Activated CD4-positive, alpha-beta memory T cell treated with anti-CD3 and anti-CD28 coated beads for 36 hours (primary cell): ENCODE results near the gene SND1. TPM values are rescaled to one million over a fixed set of nuclear protein-coding genes. Genes with fewer than 3 reads are reported as not detected.

ENCODE experiments used
- CTCF ChIA-PET: fragments of 350-600 bp; sonication (Branson Sonifier 250); formaldehyde crosslinking; loops from one replicate; lab custom pipeline; 2021; ENCODE audit warnings: antibody characterized with exemption, inconsistent platforms; lab: Charles Lee
- POLR2A ChIA-PET: fragments of 350-600 bp; sonication (Branson Sonifier 250); formaldehyde crosslinking; loops from one replicate; lab custom pipeline; 2021; ENCODE audit warnings: antibody characterized with exemption; lab: Charles Lee
- DNase-seq: peaks from one replicate; pipeline ENCODE4 v3.0.0-alpha.2; 2020
- H3K27ac Mint-ChIP-seq: one replicate; pipeline ENCODE4 v1.8.0; 2021; ENCODE audit warnings: mixed read lengths
- H3K27me3 Mint-ChIP-seq: one replicate; pipeline ENCODE4 v1.8.0; 2021; ENCODE audit warnings: mixed read lengths
- H3K36me3 Mint-ChIP-seq: one replicate; pipeline ENCODE4 v1.8.0; 2021; ENCODE audit warnings: mixed read lengths
- H3K4me1 Mint-ChIP-seq: one replicate; pipeline ENCODE4 v1.8.0; 2021; ENCODE audit warnings: low read depth, mixed read lengths
- H3K4me3 Mint-ChIP-seq: one replicate; pipeline ENCODE4 v1.8.0; 2021; ENCODE audit warnings: mild to moderate bottlenecking, mixed read lengths
- H3K9me3 Mint-ChIP-seq: one replicate; pipeline ENCODE4 v1.8.0; 2021; ENCODE audit warnings: mixed read lengths
- intact Hi-C: fragments of 100-400 bp; cut with micrococcal nuclease; formaldehyde crosslinking; loops from one replicate; pipeline ENCODE4 v1.15.1; 2023
- total RNA-seq, 2 experiments: library from RNA; stranded (reverse); gene quantifications; one replicate each; pipeline ENCODE4 v1.2.3, GENCODE V29; 2021

Gene SND1
- total RNA-seq, 2 experiments from 2014 or later, result 208 to 235 TPM

- POLR2A ChIA-PET, result no interaction called here
- H3K27ac Mint-ChIP-seq, result no peak overlapping the region
These were observed 202.4 kb downstream of the SND1 start for GRCh38 chr7:127854383-127854782.

GRCh38 chr7:127857464-127857841 lies 205.5 kb downstream of the SND1 start:
- ChIA-PET CTCF (no interaction called here), POLR2A (no interaction called here)
- intact Hi-C loops, result loop anchor here (1.0 to 10.0 kb wide), 4 partner anchors 37 to 463 kb away; partner anchors contain the start of genes LRRC4 and ZNF800
- peaks cover 16% of the 10 kb centered on the region for H3K36me3 Mint-ChIP-seq
- H3K27ac Mint-ChIP-seq, result peak overlapping the region; percentile 18
- H3K9me3 Mint-ChIP-seq, result no peaks in the 10 kb centered on the region
- no peak for DNase-seq
- H3K4me1 Mint-ChIP-seq, result peaks cover 67% of the 10 kb centered on the region
- no peak overlapping the region for H3K4me3 Mint-ChIP-seq
- H3K27me3 Mint-ChIP-seq, result no peaks in the 10 kb centered on the region

More at GRCh38 chr7:127854383-127854782, 202.4 kb downstream of the SND1 start:
- intact Hi-C loops, result loop anchor here (5.0 to 10.0 kb wide), 3 partner anchors 147 to 460 kb away; partner anchors contain the start of genes SND1 and ZNF800
- no peaks in the 10 kb centered on the region for H3K9me3 Mint-ChIP-seq
- no peaks in the 10 kb centered on the region for H3K27me3 Mint-ChIP-seq
- no peak for DNase-seq
- H3K4me3 Mint-ChIP-seq, result no peak overlapping the region
- peaks cover 24% of the 10 kb centered on the region for H3K36me3 Mint-ChIP-seq
- peaks cover 75% of the 10 kb centered on the region for H3K4me1 Mint-ChIP-seq
- CTCF ChIA-PET, result no interaction called here

- Mint-ChIP-seq H3K27ac (peak overlapping the region; percentile 23), H3K4me1 (peaks cover 60% of the 10 kb centered on the region), H3K9me3 (no peaks in the 10 kb centered on the region), H3K36me3 (peaks cover 16% of the 10 kb centered on the region), H3K4me3 (no peak overlapping the region), H3K27me3 (no peaks in the 10 kb centered on the region)
- intact Hi-C loops, result loop anchor here (5.0 to 10.0 kb wide), 2 partner anchors 174 to 464 kb away; partner anchors contain the start of genes LRRC4 and ZNF800
- POLR2A ChIA-PET, result no interaction called here
- CTCF ChIA-PET, result no interaction called here
- DNase-seq, result no peak
These were observed 206.3 kb downstream of the SND1 start for GRCh38 chr7:127858091-127858914.

DNA sequence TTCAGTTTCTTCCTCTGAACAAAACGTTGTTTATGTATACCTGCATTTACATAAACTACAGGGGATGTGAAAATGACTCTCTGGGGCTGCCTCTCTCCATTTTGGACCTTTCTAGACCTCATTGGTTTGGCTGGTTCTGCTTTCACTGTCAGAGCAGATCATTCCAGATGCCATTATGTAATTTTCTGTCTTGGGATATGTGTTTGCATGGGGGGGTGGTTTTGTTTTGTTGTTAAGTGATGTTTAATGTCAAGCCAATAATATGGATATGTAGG lies 206.9 kb downstream of the SND1 start:
- no peak for DNase-seq
- H3K4me1 Mint-ChIP-seq, result peaks cover 55% of the 10 kb centered on the region
- intact Hi-C loops, result loop anchor here (5.0 to 10.0 kb wide), 2 partner anchors 173 to 464 kb away; partner anchors contain the start of genes LRRC4 and ZNF800
- H3K27me3 Mint-ChIP-seq, result no peaks in the 10 kb centered on the region
- POLR2A ChIA-PET, result no interaction called here
- CTCF ChIA-PET, result no interaction called here
- no peak overlapping the region for H3K27ac Mint-ChIP-seq
- no peaks in the 10 kb centered on the region for H3K9me3 Mint-ChIP-seq
- peaks cover 16% of the 10 kb centered on the region for H3K36me3 Mint-ChIP-seq
- no peak overlapping the region for H3K4me3 Mint-ChIP-seq

DNA sequence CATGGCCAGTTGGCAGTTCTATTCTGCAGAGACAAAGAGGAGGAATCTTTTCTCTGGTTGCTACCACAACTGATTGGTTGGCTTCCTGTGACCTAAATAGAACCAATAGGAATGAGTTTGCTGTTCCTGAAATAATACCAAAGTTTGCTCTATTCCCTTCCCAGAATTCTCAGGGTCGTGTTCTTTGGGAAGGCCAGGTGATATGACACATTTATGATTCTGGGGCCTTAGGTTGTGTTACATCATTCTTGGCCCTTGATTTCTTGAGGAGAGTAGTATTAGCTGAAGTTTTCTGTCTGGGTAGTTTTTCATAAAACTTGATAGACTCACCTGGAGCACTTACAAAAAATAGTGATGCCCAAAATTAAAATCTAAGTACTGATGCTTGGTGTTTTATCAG lies 207.3 kb downstream of the SND1 start:
- CTCF ChIA-PET, result interaction anchor here (0.6 kb wide), 1 partner anchor 150 kb away, joined by 4 read pairs; no protein-coding TSS in a partner anchor

DNA sequence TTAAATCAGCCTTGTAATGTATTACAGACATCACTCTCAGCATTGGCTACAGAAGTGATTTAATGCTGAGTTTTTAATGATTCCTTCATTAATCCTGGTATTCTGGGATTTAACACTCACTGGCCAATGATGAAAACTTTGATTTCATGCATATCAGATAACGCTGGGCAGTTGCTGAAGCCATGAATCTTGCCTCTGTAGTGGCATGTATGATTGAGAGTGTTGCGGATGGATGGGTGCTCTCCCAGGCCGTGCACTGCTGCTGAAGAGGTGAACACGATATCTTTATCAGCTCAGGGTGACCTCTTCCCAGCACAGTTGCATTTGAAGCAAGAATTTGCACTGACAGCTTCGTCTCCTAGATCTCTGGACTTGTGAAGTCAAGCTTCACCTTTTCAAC lies 210.5 kb downstream of the SND1 start:
- intact Hi-C loops, result no loop called here
- Mint-ChIP-seq H3K27me3 (no peaks in the 10 kb centered on the region), H3K4me3 (no peak overlapping the region), H3K9me3 (no peaks in the 10 kb centered on the region), H3K36me3 (peaks cover 22% of the 10 kb centered on the region), H3K4me1 (peaks cover 45% of the 10 kb centered on the region), H3K27ac (no peak overlapping the region)
- no peak for DNase-seq
- ChIA-PET POLR2A (no interaction called here), CTCF (no interaction called here)

More for the DNA sequence above, 207.3 kb downstream of the SND1 start:
- no peaks in the 10 kb centered on the region for H3K27me3 Mint-ChIP-seq
- peaks cover 56% of the 10 kb centered on the region for H3K4me1 Mint-ChIP-seq
- intact Hi-C loops, result loop anchor here (5.0 to 10.0 kb wide), 2 partner anchors 173 to 465 kb away; partner anchors contain the start of genes LRRC4 and ZNF800
- no peaks in the 10 kb centered on the region for H3K9me3 Mint-ChIP-seq
- H3K27ac Mint-ChIP-seq, result no peak overlapping the region
- peaks cover 19% of the 10 kb centered on the region for H3K36me3 Mint-ChIP-seq
- POLR2A ChIA-PET, result no interaction called here
- no peak overlapping the region for H3K4me3 Mint-ChIP-seq
- DNase-seq, result no peak

- no peak overlapping the region for H3K4me3 Mint-ChIP-seq
- intact Hi-C loops, result no loop called here
These were observed 211.1 kb downstream of the SND1 start for GRCh38 chr7:127863082-127863481.

GRCh38 chr7:127865466-127865865 lies 213.5 kb downstream of the SND1 start:
- CTCF ChIA-PET, result no interaction called here
- peaks cover 22% of the 10 kb centered on the region for H3K4me1 Mint-ChIP-seq
- no peak for DNase-seq
- POLR2A ChIA-PET, result no interaction called here
- H3K36me3 Mint-ChIP-seq, result peaks cover 23% of the 10 kb centered on the region
- H3K27me3 Mint-ChIP-seq, result no peaks in the 10 kb centered on the region
- H3K4me3 Mint-ChIP-seq, result no peak overlapping the region
- no peaks in the 10 kb centered on the region for H3K9me3 Mint-ChIP-seq
- intact Hi-C loops, result no loop called here
- H3K27ac Mint-ChIP-seq, result no peak overlapping the region

More at GRCh38 chr7:127863082-127863481, 211.1 kb downstream of the SND1 start:
- Mint-ChIP-seq H3K9me3 (no peaks in the 10 kb centered on the region), H3K27ac (no peak overlapping the region), H3K4me1 (peaks cover 39% of the 10 kb centered on the region), H3K36me3 (peaks cover 20% of the 10 kb centered on the region), H3K27me3 (no peaks in the 10 kb centered on the region)
- ChIA-PET POLR2A (no interaction called here), CTCF (no interaction called here)
- no peak for DNase-seq

GRCh38 chr7:127870231-127870907 lies 218.4 kb downstream of the SND1 start:
- ChIA-PET CTCF (no interaction called here), POLR2A (no interaction called here)
- Mint-ChIP-seq H3K4me1 (peaks cover 27% of the 10 kb centered on the region), H3K9me3 (no peaks in the 10 kb centered on the region), H3K4me3 (no peak overlapping the region), H3K27me3 (no peaks in the 10 kb centered on the region), H3K36me3 (peaks cover 20% of the 10 kb centered on the region), H3K27ac (no peak overlapping the region)
- DNase-seq, result no peak
- intact Hi-C loops, result no loop called here

GRCh38 chr7:127871226-127871625 lies 219.2 kb downstream of the SND1 start:
- Mint-ChIP-seq H3K4me1 (peaks cover 26% of the 10 kb centered on the region), H3K27me3 (no peaks in the 10 kb centered on the region), H3K27ac (no peak overlapping the region), H3K9me3 (no peaks in the 10 kb centered on the region), H3K4me3 (no peak overlapping the region), H3K36me3 (peaks cover 18% of the 10 kb centered on the region)
- no peak for DNase-seq
- ChIA-PET POLR2A (no interaction called here), CTCF (no interaction called here)
- intact Hi-C loops, result no loop called here

DNA sequence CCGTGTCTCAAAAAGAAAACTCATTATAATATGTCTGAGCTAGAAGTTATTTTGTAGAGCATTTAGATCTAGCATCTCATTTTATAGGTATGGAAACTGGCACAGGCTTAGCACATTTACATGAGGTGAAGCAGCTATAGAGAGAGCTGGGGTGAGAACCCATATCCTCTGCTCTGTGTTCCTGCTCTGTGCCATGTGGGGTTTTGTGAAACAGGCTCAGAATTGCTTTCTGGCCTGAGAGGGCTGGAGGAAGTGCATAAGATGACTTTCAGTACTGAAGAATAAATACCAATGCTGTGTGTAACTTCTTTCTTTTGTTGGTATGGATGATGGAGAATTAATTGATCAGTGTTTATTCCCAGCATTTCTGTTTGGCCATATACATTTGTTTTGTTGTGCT lies 220.1 kb downstream of the SND1 start:
- no peaks in the 10 kb centered on the region for H3K9me3 Mint-ChIP-seq

GRCh38 chr7:127873151-127873550 lies 221.2 kb downstream of the SND1 start:
- intact Hi-C loops, result no loop called here
- Mint-ChIP-seq H3K36me3 (peaks cover 16% of the 10 kb centered on the region), H3K4me1 (peaks cover 26% of the 10 kb centered on the region), H3K9me3 (no peaks in the 10 kb centered on the region), H3K4me3 (no peak overlapping the region), H3K27me3 (no peaks in the 10 kb centered on the region), H3K27ac (no peak overlapping the region)
- DNase-seq, result no peak
- ChIA-PET CTCF (interaction anchor here (1.2 kb wide), 2 partner anchors 13 to 165 kb away, joined by 3 to 4 read pairs; no protein-coding TSS in a partner anchor), POLR2A (interaction anchor here (1.7 kb wide), 1 partner anchor 23 kb away, joined by 7 read pairs; no protein-coding TSS in a partner anchor)

More for the DNA sequence above, 220.1 kb downstream of the SND1 start:
- H3K27me3 Mint-ChIP-seq, result no peaks in the 10 kb centered on the region
- no peak for DNase-seq
- ChIA-PET POLR2A (no interaction called here), CTCF (interaction anchor here (1.2 kb wide), 1 partner anchor 14 kb away, joined by 3 read pairs; no protein-coding TSS in a partner anchor)
- H3K36me3 Mint-ChIP-seq, result peaks cover 16% of the 10 kb centered on the region
- intact Hi-C loops, result no loop called here
- no peak overlapping the region for H3K4me3 Mint-ChIP-seq
- H3K4me1 Mint-ChIP-seq, result peaks cover 26% of the 10 kb centered on the region
- no peak overlapping the region for H3K27ac Mint-ChIP-seq
